Inflammatory macrophage (primary cell): ENCODE data around the gene FAM185A.
"Not testable (repeated sequence)": the region's sequence is repeated elsewhere in the genome, so short reads cannot be mapped to it uniquely, and the experiment has no call there.

ENCODE experiments used
- DNase-seq, 2 donors: peaks; one replicate each; pipeline ENCODE4 v3.0.0-alpha.2; 2020 to 2022
- total RNA-seq, 18 experiments: gene quantifications; one replicate each; lab custom pipeline; 2026; ENCODE audit warnings: mixed read lengths in 6 of 18, inconsistent platforms in 2 of 18; lab: John Stamatoyannopoulos, UW

The FAM185A gene
- 1.2 to 6.0 (median 4.2) reads per million in 18 experiments for total RNA-seq

DNA sequence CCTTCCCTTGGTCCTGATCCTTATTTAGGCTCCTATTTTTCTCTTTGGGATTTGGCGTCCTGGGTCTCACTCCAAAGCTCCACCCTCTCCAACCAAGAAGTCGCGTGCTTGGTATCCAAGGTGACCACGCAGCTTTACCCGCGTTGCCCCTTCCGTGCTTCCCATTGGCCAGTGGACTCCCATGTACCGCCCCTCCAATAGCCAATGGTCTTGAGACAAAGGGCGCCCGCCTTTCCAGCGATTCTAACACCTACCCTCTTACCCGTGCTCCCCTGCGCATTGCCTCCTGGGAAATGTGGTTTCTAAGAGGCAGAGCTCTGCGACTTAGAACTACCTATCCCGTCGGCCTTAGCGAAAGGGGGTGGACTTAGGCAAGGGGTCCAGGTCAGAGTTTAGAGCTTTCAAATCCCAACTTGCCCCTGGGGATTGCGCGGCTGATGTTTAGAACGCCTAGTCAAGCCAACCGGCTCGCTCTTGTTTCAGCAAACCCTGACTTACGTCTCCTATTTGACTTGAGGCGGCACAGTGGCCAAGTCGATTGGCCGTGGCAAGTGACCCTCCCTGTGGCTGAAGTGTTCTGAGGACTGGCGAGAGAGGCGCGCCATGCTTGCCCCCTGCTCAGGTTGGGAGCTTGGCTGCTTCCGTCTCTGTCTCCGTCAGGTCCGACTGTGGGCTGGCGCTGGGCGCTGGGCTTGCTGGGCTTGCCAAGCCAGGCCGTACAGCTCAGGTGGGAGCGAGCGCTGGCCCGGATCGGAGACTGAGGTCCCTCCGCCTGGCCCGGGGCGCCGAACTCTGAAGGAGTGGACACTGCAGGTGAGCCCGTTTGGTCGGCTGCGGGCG lies at the start of gene FAM185A:
Gene FAM185A (plus strand): TSS at position 395 of the 840 bp plus-strand sequence. CDS start 209 bp downstream, at position 604.
- peak; percentile 98 to 99 for DNase-seq

DNA sequence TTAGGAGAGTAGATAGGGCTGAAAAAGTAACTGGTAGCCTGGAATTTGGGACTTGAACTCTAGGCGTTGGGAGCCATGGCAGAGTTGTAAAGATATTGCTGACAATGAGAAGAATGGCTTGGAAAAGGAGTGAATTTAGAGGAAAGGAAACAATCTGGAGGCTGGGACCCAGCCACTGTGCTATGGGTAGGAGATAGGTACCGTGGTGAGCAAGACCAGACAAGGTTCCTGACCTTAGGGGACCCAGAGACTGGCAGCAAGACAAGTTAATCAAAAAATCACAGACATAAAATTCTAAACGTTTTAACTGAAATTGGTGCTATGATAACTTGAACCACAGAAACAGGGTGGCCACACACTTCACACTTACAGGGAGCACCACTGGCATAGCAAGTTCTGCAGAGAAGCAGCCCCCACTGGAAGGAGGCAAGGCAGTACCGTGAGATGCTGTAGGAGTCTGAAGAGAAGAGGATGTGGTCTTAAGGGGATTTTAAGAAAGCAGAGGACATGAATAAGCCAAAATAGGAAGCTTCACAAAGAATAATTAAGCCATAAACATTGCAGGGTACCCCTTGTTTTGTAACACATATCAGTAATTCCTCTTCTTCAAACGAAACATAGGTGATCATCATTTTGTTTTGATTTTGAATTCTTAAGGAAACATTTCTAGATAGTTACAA lies 35.6 kb upstream of the FAM185A start:
- peak; percentile 63 to 77 for DNase-seq

DNA sequence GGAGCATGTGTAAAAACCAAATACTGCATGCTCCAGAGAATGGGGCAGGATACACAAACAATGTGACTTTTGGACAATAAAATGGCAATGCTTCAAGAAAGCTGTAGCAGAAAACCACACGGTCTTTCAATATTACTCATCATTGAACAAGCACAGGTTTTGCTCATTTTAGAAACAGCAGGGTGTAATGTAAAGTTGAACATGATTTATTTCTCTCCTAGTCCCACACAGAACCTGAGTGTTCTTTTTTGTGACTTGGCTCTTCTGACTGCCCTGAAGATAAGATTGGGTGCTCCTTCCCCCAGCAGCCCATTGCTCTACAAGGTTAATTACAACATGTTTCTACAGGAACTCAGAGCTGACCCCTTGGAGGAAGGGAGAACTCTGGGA lies 35.1 kb upstream of the FAM185A start:
- not testable (repeated sequence) for DNase-seq

DNA sequence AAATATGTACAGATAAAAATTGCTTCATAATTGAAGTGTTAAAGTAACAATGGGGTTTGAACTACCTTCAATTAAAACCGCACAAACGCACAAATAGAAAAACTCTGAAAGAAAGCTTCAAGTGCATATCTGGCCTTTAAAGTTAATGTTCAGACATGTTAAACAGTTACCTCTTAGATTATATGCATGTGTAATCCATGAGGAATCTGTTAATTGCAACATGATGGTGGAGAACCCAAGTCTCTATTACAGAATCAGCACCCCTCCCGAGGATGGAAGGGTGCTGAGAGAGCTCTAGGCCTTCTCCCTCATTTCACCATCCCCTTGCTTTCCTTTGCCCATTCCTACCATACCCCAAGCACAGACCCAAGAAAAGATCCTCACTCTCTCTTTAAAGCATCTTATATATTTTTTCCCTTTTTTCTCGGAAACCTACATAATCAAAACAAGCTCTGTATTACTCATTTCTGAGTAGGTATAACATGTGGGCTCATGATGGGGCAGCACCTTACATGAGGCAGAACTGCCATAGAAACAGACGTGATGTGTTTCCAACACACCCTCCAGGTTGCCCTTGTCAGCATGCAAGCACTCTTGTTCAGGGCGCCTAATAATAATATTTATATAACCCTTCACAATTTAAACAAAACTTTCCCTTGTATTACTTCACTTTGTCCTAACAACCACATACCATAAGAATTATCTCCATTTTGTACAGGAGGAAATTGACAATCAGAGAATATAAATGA lies 33.9 kb upstream of the FAM185A start:
- DNase-seq, result not testable (repeated sequence)

DNA sequence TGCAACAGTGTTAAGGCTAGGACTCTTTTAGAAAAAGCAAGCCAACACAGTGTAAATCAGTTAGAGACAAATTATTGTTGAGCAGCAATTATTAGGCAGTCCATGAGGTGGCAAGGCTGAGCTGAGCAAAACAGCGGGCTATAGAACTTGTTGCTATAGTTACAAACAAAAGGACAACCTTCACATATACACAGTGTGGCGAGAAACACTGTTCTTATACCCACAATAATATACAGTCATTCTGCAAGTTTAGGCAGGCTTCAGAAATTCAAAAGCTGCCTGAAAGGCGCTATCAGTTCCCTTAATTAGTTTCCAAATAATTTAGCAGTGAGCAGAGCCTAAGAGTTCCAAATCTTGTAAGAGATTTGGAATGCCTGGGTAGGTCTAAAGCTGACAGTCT lies 33.1 kb upstream of the FAM185A start:
- DNase-seq, result peak in 1 of 2 donors; percentile 11

DNA sequence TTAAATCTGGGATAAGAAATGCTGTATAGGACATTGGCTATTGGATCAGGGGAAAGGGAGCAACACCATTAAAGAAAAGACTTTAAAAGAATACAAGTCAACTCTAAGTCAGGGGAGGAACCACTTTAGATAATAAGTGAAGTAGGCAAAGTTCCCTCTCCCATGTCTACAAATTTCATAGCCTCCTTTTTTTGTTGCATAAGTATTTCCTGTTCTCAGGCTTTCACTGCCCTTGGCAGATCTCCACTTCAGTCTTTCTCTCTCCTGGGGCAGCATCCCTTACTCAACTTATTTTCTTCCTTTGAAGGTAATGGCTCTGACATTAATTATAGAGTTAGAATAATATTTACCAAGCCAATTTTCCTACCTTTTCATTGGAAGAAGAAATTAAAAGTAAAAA lies 30.3 kb upstream of the FAM185A start:
- peak; percentile 29 to 50 for DNase-seq

DNA sequence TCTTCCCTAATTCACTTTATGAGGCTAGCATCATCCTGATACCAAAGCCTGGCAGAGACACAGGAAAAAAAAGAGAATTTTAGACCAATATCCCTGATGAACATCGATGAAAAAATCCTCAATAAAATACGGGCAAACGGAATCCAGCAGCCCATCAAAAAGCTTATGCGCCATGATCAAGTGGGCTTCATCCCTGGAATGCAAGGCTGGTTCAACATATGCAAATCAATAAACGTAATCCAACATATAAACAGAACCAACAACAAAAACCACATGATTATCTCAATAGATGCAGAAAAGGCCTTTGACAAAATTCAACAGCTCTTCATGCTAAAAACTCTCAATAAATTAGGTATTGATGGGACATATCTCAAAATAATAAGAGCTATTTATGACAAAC lies 22.6 kb upstream of the FAM185A start:
- not testable (repeated sequence) for DNase-seq

DNA sequence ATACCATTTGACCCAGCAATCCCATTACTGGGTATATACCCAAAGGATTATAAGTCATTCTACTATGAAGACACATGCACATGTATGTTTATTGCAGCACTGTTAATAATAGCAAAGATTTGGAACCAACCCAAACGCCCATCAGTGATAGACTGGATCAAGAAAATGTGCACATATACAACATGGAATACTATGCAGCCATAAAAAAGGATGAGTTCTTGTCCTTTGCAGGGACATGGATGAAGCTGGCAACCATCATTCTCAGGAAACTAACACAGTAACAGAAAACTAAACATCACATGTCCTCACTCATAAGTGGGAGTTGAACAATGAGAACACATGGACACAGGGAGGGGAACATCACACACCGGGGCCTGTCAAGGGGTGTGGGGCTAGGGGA lies 19.1 kb upstream of the FAM185A start:
- not testable (repeated sequence) for DNase-seq

DNA sequence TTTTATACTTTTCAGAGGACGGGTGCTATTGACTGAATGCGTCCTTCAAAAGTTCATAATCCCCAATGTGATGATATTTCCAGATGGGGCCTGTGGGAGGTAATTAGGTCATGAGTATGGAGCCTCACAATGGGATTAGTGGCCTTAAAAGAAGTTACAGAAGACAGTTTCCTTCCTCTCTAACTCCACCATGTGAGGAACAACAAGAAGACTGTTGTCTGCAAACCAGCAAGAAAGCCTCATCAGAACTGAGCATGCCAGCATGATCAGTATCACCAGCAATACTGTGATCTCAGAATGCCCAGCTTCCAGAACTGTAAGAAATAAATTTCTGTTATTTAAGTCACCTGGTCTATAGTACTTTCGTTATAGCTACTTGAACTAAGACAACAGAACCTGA lies 18.4 kb upstream of the FAM185A start:
- peak; percentile 4 to 15 for DNase-seq

DNA sequence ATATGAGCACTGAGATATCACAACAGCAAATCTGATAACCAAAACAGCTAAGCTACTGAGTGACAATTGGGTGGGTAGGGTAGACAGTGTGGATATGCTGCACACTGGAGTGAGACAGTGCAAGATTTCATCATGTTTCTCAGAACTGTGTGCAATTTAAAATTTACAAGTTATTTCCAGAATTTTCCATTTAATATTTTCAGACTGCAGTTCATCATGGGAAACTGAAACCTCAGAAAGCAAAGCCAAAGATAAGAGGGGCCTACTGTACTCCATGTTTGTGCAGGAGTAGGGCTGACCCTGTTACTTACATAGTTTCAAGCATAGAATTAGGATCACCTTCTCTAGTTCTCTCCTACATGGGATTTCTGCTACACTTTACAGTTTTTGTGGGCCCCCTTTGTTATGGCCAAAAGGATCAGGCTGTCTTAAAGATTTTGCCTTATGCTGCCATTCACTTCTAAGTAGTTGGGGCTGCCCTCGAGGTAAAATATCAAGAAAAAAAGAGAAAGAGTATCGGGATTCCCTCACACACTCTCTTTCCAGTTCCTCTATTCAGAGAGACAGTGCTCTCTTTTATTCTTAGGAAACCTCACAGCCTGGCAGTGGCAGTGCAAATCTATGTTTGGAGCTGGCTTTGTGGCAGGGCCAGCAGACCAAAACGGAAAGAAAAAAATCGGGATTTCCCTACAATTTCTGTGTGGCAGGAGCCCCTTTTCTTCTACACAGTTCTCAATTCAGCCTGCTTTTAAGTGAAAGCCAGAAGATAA lies 6.6 kb upstream of the FAM185A start:
- DNase-seq, result peak; percentile 5 to 43

DNA sequence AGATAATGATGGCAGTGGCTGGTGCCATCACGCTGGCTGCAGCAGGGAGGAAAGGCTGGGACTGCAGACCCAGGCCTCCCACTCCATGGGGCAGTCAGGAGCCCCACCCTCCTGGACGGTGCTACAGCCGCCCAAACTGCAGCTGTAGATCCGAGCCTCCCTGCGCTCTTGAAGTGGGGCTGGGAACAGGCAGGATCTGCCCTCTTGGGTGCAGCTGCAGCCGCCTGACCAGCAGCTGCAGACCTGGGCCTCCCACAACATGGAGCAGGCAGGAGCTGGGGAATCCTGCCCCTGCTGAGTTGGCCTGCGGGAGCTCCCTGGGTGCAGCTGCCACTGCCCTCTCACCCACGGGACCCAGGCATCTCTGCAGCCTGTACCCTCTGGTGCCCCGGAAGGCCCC lies 4.9 kb upstream of the FAM185A start:
- not testable (repeated sequence) for DNase-seq

DNA sequence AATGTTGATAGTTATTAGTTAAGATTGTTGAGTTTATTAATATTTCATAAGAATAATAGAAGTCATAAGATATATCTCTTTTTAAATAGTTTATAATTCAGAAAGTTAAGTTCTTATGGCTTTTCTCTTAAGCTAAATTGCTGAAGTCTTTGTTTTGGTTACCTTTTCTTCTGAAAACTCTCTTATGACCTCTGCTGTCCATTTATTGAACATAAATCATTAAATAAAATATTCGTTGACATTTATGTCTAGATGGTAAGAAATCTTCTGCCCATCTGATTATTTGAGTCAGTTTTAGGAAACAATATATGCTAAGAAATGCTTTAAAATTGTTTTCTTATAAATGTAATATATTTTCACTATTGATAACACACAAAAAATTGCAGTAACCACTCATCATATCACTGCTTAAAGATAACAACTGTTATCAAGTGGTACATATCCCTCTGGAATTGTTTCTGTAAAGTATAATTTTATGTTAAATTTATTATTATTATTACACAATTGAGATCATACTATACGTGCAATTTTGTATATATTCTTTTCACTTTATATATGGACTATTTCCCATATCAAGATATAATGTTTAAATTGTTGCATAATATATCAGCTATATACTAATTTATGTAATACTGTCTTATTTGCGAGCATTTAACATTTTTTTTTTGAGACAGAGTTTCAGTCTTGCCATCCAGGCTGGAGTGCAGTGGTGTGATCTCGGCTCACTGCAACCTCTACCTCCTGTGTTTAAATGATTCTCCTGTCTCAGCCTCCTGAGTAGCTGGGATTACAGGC lies 3.1 kb upstream of the FAM185A start:
- DNase-seq, result peak in 1 of 2 donors; percentile 68

DNA sequence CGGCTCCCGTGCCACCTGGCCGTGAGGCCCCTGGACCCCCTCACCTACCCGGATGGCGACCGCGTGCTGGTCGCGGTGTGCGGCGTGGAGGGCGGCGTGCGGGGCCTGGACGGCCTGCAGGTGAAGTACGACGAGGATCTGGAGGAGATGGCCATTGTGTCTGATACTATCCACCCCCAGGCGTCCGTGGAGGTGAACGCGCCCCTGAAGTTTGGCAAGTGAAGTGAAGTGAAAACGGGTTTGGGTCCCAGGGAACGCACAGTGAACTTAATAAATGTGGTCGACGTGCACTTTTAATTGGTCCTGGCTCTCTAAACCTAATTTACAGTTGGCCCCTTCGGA lies 617 bp downstream of the FAM185A start:
- DNase-seq, result not testable (repeated sequence)

DNA sequence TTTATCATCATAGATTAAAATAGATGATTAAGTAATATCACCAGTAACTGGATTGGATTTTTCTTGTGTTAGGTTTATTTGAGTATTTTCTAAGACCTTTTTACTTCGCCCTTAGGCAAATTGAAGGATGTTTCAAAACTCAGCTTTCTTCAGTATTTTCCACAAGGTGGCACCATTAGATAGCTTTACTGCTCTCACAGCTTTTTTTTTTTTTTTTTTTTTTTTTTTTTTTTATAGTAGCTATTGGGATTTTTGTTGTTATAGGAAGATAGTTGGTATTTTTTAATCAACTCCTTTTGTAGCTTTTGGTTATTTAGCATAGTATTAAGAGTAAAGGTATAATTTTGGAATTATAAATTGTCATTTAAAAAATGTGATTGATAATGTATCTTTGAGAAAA lies 9.4 kb downstream of the FAM185A start:
- DNase-seq, result peak in 1 of 2 donors; percentile 15

DNA sequence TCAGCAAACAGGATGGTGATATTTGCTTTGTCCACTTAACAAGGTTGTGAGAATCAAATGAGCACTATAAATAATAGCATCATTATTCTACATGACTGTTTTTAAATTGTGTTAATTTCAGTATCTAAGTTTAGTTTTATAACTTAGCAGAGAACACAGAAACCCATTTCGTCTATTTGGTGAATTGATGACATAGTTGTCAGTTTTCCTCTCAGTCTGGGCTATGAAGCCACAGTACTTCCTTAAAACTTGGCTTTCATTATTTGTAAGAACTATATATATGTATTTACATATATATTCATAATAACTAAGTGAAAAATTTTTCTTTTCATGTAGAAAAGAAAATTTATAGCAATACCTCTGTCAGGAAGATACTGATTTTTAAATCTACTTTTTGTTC lies 11.1 kb downstream of the FAM185A start:
- DNase-seq, result peak; percentile 25 to 30

DNA sequence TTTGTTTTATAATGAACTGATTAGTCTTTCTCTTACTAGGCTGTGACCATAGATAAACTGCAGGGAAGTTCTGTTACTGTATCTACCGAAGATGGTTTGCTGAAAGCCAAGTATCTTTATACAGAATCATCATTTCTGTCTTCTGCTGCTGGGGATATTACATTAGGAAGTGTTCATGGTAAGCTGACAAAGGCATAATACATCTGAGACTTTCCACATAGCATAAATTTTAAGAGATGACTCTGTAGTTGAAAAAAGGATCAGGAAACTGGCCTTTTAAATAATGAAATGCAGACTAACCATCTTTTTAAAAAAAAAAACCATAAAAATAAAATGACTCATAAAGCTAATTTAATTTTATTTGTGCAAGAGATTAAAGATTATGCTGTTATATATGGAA lies 12.4 kb downstream of the FAM185A start:
- not testable (repeated sequence) for DNase-seq

DNA sequence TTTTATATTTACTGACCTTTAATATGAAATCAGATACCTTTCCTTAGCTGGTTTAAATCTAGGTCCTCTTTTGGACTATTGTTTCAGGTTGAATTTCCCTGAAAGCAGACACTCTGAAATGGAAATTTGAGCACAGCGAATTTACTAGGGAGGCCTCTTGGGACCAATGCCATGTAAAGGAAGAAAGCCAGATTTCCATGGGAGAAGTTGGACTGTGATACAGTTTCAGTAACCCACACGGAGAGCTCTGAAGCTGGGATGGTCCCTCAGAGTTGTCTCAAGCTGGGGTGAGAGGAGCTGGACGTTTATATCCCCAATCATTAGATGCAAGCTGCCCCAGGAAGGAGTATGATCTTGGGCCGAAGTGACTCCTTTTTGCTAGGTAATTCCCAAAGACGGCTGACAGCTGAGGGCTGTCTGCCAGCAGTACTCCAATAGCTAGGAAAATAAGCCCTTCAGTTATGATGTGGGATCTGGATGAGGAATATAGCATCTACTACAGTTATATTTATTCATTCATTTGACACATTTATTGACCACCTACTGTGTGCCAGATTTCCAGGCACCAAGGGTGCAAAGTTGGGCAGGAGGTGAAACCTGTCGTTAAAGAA lies 14.6 kb downstream of the FAM185A start:
- DNase-seq, result not testable (repeated sequence)

DNA sequence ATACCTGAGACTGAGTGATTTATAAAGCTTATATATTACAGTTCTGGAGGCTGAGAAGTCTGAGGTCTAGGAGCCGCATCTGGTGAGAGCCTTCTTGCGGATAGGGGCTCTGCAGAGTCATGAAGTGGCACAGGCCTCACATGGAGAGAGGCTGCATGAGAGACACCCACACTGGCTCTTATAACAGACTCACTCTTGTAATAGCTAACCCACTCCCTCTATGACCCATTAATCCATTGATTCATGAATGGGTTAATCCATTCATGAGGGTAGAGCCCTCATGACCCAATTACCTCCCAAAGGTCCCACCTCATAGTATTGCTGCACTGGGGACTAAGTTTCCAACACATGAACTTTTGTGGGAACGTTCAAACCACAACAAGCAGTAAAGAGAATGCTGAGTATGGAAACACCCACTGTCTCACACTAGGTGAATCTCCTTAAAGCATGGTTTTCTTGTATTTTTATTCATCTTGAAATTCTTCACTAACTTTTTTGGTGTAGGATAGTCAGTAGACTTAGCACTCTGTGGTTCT lies 20.9 kb downstream of the FAM185A start:
- not testable (repeated sequence) for DNase-seq

DNA sequence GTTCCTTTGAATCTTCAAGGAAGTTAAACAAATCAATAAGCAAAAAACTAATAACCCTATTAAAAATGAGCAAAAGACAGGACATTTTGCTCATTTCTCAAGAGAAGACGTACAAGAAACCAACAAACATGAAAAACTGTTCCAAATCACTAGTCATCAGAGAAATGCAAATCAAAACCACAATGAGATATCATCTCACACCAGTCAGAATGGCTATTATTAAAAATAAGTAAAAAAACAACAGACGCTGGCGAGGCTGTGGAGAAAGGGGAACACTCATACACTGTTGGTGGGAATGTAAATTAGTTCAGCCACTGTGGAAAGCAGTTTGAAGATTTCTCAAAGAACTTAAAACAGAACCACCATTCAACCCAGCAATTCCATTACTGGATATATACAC lies 21.7 kb downstream of the FAM185A start:
- not testable (repeated sequence) for DNase-seq

DNA sequence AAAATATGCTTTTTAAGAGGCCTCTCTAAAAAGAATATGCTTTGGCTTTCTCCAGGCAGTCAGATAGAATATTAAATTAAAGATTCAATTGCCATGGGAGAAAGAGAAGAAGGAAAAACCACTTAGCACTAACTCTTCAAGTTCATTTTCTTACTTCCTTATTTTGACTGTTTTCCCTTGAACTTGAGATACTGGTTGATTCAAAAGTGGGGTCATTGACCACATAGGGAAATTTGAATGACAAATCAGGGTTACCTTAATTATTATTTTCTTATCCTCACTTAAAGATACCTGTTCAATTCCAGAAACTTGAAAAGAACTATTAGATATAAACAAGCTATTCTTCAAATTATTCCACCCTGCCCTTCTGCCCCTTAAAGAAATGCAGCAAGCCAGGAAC lies 27.4 kb downstream of the FAM185A start:
- not testable (repeated sequence) for DNase-seq

DNA sequence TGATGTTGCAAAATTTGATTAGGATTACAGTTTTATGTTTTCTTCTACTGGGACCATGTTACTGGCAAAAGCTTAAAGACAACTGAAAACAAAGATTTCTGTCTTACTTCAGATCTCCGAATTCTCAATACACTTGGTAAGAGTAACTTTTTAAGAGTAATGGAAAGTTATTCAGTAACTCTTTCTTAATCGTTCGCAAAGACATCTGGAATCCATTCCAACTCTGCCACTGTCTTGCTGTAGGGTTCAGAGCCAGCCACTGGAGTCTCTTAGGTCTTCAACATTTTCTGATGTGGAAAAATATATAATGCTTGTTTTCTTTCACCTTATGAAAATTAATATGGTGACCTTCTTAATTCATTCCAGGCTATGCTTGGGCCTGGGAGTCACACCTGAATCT lies 29.9 kb downstream of the FAM185A start:
- DNase-seq, result not testable (repeated sequence)
